Transverse colon (tissue), 4 donors: ENCODE measurements around the gene TCP11. TPM values are rescaled to one million over a fixed set of nuclear protein-coding genes. Genes with fewer than 3 reads are reported as not detected.

Experiments
- DNase-seq: peaks from one replicate; pipeline ENCODE4 v3.0.0-alpha.2; 2019
- H3K27ac ChIP-seq, 4 donors: fragments of 200-600 bp; sonication (generic); 2 replicates each; pipeline ENCODE4 v1.5.1; 2016 to 2018; ENCODE audit warnings: inconsistent platforms in 4 of 4
- H3K27me3 ChIP-seq: fragments of 200-600 bp; sonication (generic); 2 replicates; pipeline ENCODE4 v1.5.1; 2017; ENCODE audit warnings: inconsistent platforms
- H3K36me3 ChIP-seq, 4 donors: fragments of 200-600 bp; sonication (generic); 2 replicates each; pipeline ENCODE4 v1.5.1; 2017 to 2019; ENCODE audit warnings: inconsistent platforms in 4 of 4
- H3K4me1 ChIP-seq, 4 donors: fragments of 200-600 bp; sonication (generic); 2 replicates each; pipeline ENCODE4 v1.5.1; 2017 to 2020; ENCODE audit warnings: inconsistent platforms in 4 of 4
- H3K4me3 ChIP-seq, 4 donors: fragments of 200-600 bp; sonication (generic); 1 replicate in 1 of 4; 2 replicates in 3 of 4; pipeline versions ENCODE4 v1.5.1 to v1.6.1; 2017 to 2019; ENCODE audit warnings: inconsistent platforms in 4 of 4
- H3K9me3 ChIP-seq, 2 donors: fragments of 200-600 bp; sonication (generic); 2 replicates each; pipeline ENCODE4 v1.5.1; 2017 to 2019; ENCODE audit warnings: inconsistent platforms in 2 of 2
- CTCF ChIP-seq, 5 experiments: fragments of 200-600 bp in 3 of 5; fragments of 450-650 bp in 2 of 5; sonication (generic) in 3 of 5; IDR thresholded peaks; 1 replicate in 2 of 5; 2 replicates in 3 of 5; pipeline ENCODE4 v1.5.1; 2016 to 2017; ENCODE audit warnings: antibody characterized with exemption in 5 of 5, inconsistent platforms in 3 of 5, mild to moderate bottlenecking in 2 of 5, moderate library complexity in 1 of 5
- EP300 ChIP-seq: sonication (generic); formaldehyde crosslinking; IDR thresholded peaks from one replicate; pipeline ENCODE4 v1.6.1; 2017; ENCODE audit warnings: antibody characterized with exemption, low read depth
- POLR2A ChIP-seq: fragments of 450-650 bp; IDR thresholded peaks from one replicate; pipeline ENCODE4 v1.6.1; 2016; ENCODE audit warnings: antibody characterized with exemption, mild to moderate bottlenecking, moderate library complexity
- POLR2AphosphoS5 ChIP-seq, 3 donors: sonication (generic); formaldehyde crosslinking; IDR thresholded peaks; one replicate each; pipeline ENCODE4 v1.6.1; 2016; ENCODE audit warnings: antibody characterized with exemption in 3 of 3
- WGBS, 2 donors: methylation state at CpG; one replicate each; pipeline ENCODE4 v1.1.5; 2018; ENCODE audit warnings: low coverage in 1 of 2; 5-methylcytosine and 5-hydroxymethylcytosine counted together
- in situ Hi-C, 4 donors: fragments of 200-750 bp; cut with MboI; loops; one replicate each; pipeline versions ENCODE4 v1.15.0 to v1.15.1; 2017; ENCODE audit warnings: low sequenced_read_pairs in 3 of 4, low pct_ligation_motif_present in 1 of 4, low pct_unique_long_range_greater_than_20kb in 1 of 4
- intact Hi-C: fragments of 100-400 bp; cut with DNase I; formaldehyde crosslinking; loops from one replicate; pipeline ENCODE4 v1.15.1; 2023; ENCODE audit warnings: low total_unique reads
- total RNA-seq, 4 donors: library from RNA; depleted of rRNA; stranded (reverse); fragments of >200 nt; gene quantifications; one replicate each; pipeline ENCODE4 v1.1.0, GENCODE V29; 2016

The TCP11 gene
- total RNA-seq, 4 donors from 2014 or later: 0.96 TPM; not detected in 3

- Histone ChIP-seq H3K36me3 (no peaks in the 10 kb centered on the region), H3K27ac (no peak overlapping the region), H3K4me1 (peaks cover 5 to 14% (median 9%) of the 10 kb centered on the region in 4 donors), H3K9me3 (no peaks in the 10 kb centered on the region), H3K27me3 (no peaks in the 10 kb centered on the region), H3K4me3 (no peak overlapping the region)
- intact Hi-C loops: no loop called here
- in situ Hi-C loops: no loop called here
- TF ChIP-seq POLR2AphosphoS5 (IDR thresholded peaks at IDR 0.05) (no peak), EP300 (no peak), CTCF (IDR thresholded peaks at IDR 0.05) (no peak), POLR2A (no peak)
- DNase-seq: no peak
- 57 to 80% methylated on average over 1 of the region's 1 CpG for WGBS, 2 donors
Measured at GRCh38 chr6:35185971-35186370, 44.8 kb upstream of the TCP11 start.

GRCh38 chr6:35185302-35185681, 44.2 kb upstream of the TCP11 start:
- WGBS, 2 donors: 21% methylated on average over 6 of the region's 6 CpGs; no CpG with 5 or more reads in 1 of the 2 donors
- Histone ChIP-seq H3K27ac (no peak overlapping the region), H3K4me1 (peaks cover 5 to 14% (median 9%) of the 10 kb centered on the region in 4 donors), H3K36me3 (no peaks in the 10 kb centered on the region), H3K9me3 (no peaks in the 10 kb centered on the region), H3K4me3 (no peak overlapping the region), H3K27me3 (no peaks in the 10 kb centered on the region)
- in situ Hi-C loops (no loop called here), intact Hi-C loops (no loop called here)
- no peak for DNase-seq
- no peak for TF ChIP-seq POLR2AphosphoS5 (IDR thresholded peaks at IDR 0.05)
- TF ChIP-seq CTCF (IDR thresholded peaks at IDR 0.05): no peak
- TF ChIP-seq POLR2A: no peak
- TF ChIP-seq EP300: no peak

- Histone ChIP-seq H3K27ac (no peak overlapping the region), H3K36me3 (no peaks in the 10 kb centered on the region), H3K4me3 (no peak overlapping the region), H3K4me1 (peaks cover 5 to 14% (median 9%) of the 10 kb centered on the region in 4 donors), H3K9me3 (no peaks in the 10 kb centered on the region), H3K27me3 (no peaks in the 10 kb centered on the region)
- in situ Hi-C loops: no loop called here
- TF ChIP-seq CTCF (IDR thresholded peaks at IDR 0.05): no peak
- TF ChIP-seq POLR2A: no peak
- no peak for TF ChIP-seq EP300
- no peak for TF ChIP-seq POLR2AphosphoS5 (IDR thresholded peaks at IDR 0.05)
- intact Hi-C loops: no loop called here
- 70 to 83% methylated on average over 6 to 9 of the region's 9 CpGs for WGBS, 2 donors
- DNase-seq: no peak
Measured at GRCh38 chr6:35184580-35185301, 43.6 kb upstream of the TCP11 start.

GRCh38 chr6:35183935-35184334, 42.8 kb upstream of the TCP11 start:
- in situ Hi-C loops: no loop called here

More at GRCh38 chr6:35183935-35184334, 42.8 kb upstream of the TCP11 start:
- Histone ChIP-seq H3K27ac (no peak overlapping the region), H3K4me3 (no peak overlapping the region), H3K9me3 (no peaks in the 10 kb centered on the region), H3K27me3 (no peaks in the 10 kb centered on the region), H3K36me3 (no peaks in the 10 kb centered on the region), H3K4me1 (peaks cover 5 to 14% (median 9%) of the 10 kb centered on the region in 4 donors)
- TF ChIP-seq EP300 (no peak), CTCF (IDR thresholded peaks at IDR 0.05) (no peak), POLR2A (no peak), POLR2AphosphoS5 (IDR thresholded peaks at IDR 0.05) (no peak)
- WGBS, 2 donors: 91 to 95% methylated on average over 2 of the region's 2 CpGs
- intact Hi-C loops: no loop called here
- no peak for DNase-seq
